Neural cell (in vitro differentiated cells): ENCODE data around the gene MOV10L1. TPM values are rescaled to one million over a fixed set of nuclear protein-coding genes. Genes with fewer than 3 reads are reported as not detected.

Experiments
- H2AFZ ChIP-seq: fragments of 200-600, 300-800 bp; sonication (generic), shearing (Covaris generic); 2 replicates; pipeline ENCODE4 v1.6.0; 2014; ENCODE audit warnings: low read depth, mild to moderate bottlenecking, antibody characterized with exemption, low read length, moderate library complexity
- H3F3A ChIP-seq: fragments of 200-600 bp; shearing (Covaris generic); 2 replicates; pipeline ENCODE4 v1.6.1; 2016; ENCODE audit warnings: mild to moderate bottlenecking, moderate library complexity, mixed read lengths, antibody characterized with exemption, low read length; ENCODE audit not compliant: insufficient read depth, poor library complexity, severe bottlenecking
- H3K27ac ChIP-seq: fragments of 200-600, 300-800 bp; sonication (generic), shearing (Covaris generic); 2 replicates; pipeline ENCODE4 v1.5.1; 2014; ENCODE audit warnings: mild to moderate bottlenecking, low read length, moderate library complexity
- H3K27me3 ChIP-seq: fragments of 300-800, 200-600 bp; sonication (generic), shearing (Covaris generic); 2 replicates; pipeline ENCODE4 v1.6.0; 2014; ENCODE audit warnings: mild to moderate bottlenecking, low read depth, low read length, moderate library complexity; ENCODE audit not compliant: insufficient read depth
- H3K36me3 ChIP-seq: fragments of 300-800, 200-600 bp; sonication (generic), shearing (Covaris generic); 2 replicates; pipeline ENCODE4 v1.5.1; 2014; ENCODE audit warnings: mild to moderate bottlenecking, antibody characterized with exemption, low read length, moderate library complexity; ENCODE audit not compliant: insufficient read depth
- H3K4me2 ChIP-seq: fragments of 300-800, 200-600 bp; sonication (generic), shearing (Covaris generic); 2 replicates; pipeline ENCODE4 v1.6.0; 2014; ENCODE audit warnings: mild to moderate bottlenecking, low read length
- H3K4me3 ChIP-seq: fragments of 300-800, 200-600 bp; sonication (generic), shearing (Covaris generic); 2 replicates; pipeline ENCODE4 v1.5.1; 2014; ENCODE audit warnings: mild to moderate bottlenecking, low read length, moderate library complexity
- H3K79me2 ChIP-seq: fragments of 200-600 bp; shearing (Covaris generic); replicated peaks from 2 replicates; pipeline ENCODE4 v1.6.0; 2014; ENCODE audit warnings: mild to moderate bottlenecking, low read length, moderate library complexity; ENCODE audit not compliant: insufficient read depth
- H3K9ac ChIP-seq: fragments of 300-800, 200-600 bp; sonication (generic), shearing (Covaris generic); 2 replicates; pipeline ENCODE4 v1.6.1; 2016; ENCODE audit warnings: mild to moderate bottlenecking, low read length, mixed read lengths
- H3K9me2 ChIP-seq: fragments of 200-600 bp; shearing (Covaris generic); 2 replicates; pipeline ENCODE4 v1.6.1; 2016; ENCODE audit warnings: mild to moderate bottlenecking, low read length, mixed read lengths; ENCODE audit not compliant: insufficient read depth
- H3K9me3 ChIP-seq: fragments of 200-600, 300-800 bp; sonication (generic), shearing (Covaris generic); 2 replicates; pipeline ENCODE4 v1.6.1; 2016; ENCODE audit warnings: mild to moderate bottlenecking, mixed run types, low read length, moderate library complexity, mixed read lengths
- H4K20me1 ChIP-seq: fragments of 200-600 bp; shearing (Covaris generic); 2 replicates; pipeline ENCODE4 v1.6.1; 2016; ENCODE audit warnings: mild to moderate bottlenecking, mixed run types; ENCODE audit not compliant: insufficient read depth
- EP300 ChIP-seq: fragments of 450-650 bp; conservative IDR thresholded peaks from 2 replicates; pipeline ENCODE4 v1.6.1; 2014; ENCODE audit warnings: antibody characterized with exemption, mild to moderate bottlenecking, moderate library complexity; ENCODE audit not compliant: poor library complexity, severe bottlenecking
- EZH2 ChIP-seq: fragments of 200-600, 300-800 bp; shearing (Covaris generic), sonication (generic); IDR thresholded peaks from 2 replicates; pipeline ENCODE4 v1.6.1; 2014; ENCODE audit warnings: antibody characterized with exemption, low read length, borderline replicate concordance, mild to moderate bottlenecking; ENCODE audit not compliant: insufficient read depth, poor library complexity, severe bottlenecking
- MXI1 ChIP-seq: fragments of 450-650 bp; conservative IDR thresholded peaks from 2 replicates; pipeline ENCODE4 v1.6.1; 2014; ENCODE audit warnings: antibody characterized with exemption, mild to moderate bottlenecking; ENCODE audit not compliant: poor library complexity, severe bottlenecking
- POLR2AphosphoS5 ChIP-seq: IDR thresholded peaks from 2 replicates; pipeline ENCODE4 v1.6.1; 2012
- RAD21 ChIP-seq: fragments of 450-650 bp; conservative IDR thresholded peaks from 2 replicates; pipeline ENCODE4 v1.6.1; 2014; ENCODE audit warnings: antibody characterized with exemption, mild to moderate bottlenecking, moderate library complexity
- SMC3 ChIP-seq: fragments of 450-650 bp; conservative IDR thresholded peaks from 2 replicates; pipeline ENCODE4 v1.6.1; 2014; ENCODE audit warnings: antibody characterized with exemption, mild to moderate bottlenecking, moderate library complexity; ENCODE audit not compliant: poor library complexity
- TAF1 ChIP-seq: IDR thresholded peaks from 2 replicates; pipeline ENCODE4 v1.6.1; 2012; ENCODE audit warnings: low read depth
- polyA plus RNA-seq: library from polyadenylated mRNA; depleted of rRNA; stranded (reverse); fragments of >200 nt; gene quantifications from 2 replicates; pipeline ENCODE4 v1.2.3, GENCODE V29; 2014
- TF ChIP-seq, protein P1 (sequence below): fragments of 450-650 bp; IDR thresholded peaks from 2 replicates; pipeline ENCODE4 v1.5.1; 2014; ENCODE audit warnings: antibody characterized with exemption, mild to moderate bottlenecking, moderate library complexity; ENCODE audit not compliant: poor library complexity, severe bottlenecking
- TF ChIP-seq, protein P2 (sequence below): IDR thresholded peaks from 2 replicates; pipeline ENCODE4 v1.6.1; 2012; ENCODE audit warnings: borderline replicate concordance

The MOV10L1 gene
- polyA plus RNA-seq, 1 donor from 2014 or later = not detected

DNA sequence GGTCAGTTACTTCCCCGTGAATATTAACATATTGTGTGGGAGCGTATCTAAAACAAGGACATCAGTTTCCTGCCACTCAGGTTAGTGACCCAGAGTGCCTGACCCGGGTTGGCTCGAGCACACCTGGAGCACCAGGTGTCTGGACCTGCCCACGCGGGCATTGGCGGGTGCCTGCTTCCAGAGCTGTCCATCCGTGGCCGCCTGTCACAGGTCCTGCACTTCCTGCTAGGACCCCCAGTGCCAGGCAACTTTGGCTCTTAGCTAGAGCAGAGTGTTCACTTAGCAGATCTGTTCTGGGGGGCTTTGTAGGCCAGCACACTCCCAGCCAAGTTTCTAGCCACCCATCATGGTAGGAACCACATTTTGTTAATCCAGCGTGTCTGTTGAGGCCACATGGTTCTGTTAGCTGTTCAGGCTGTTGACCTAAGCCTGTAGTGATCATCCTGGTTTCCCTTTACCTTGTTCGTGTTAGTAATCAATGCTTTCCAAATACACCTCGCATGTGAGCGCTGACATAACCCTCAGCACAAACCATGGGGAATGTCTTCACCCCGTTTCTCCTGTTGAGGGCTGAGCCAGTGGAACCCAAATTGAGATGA, 29.5 kb downstream of the MOV10L1 start:
- no peaks in the 10 kb centered on the region for H3K36me3 ChIP-seq
- H3K27me3 ChIP-seq = no peaks in the 10 kb centered on the region
- no peak overlapping the region for H3K9ac ChIP-seq
- no peak overlapping the region for H3K4me3 ChIP-seq
- no peaks in the 10 kb centered on the region for H4K20me1 ChIP-seq
- no peak overlapping the region for H2AFZ ChIP-seq
- H3K27ac ChIP-seq = no peak overlapping the region
- no peak overlapping the region for H3K4me2 ChIP-seq
- no peaks in the 10 kb centered on the region for H3F3A ChIP-seq
- TF ChIP-seq, protein P1, sequence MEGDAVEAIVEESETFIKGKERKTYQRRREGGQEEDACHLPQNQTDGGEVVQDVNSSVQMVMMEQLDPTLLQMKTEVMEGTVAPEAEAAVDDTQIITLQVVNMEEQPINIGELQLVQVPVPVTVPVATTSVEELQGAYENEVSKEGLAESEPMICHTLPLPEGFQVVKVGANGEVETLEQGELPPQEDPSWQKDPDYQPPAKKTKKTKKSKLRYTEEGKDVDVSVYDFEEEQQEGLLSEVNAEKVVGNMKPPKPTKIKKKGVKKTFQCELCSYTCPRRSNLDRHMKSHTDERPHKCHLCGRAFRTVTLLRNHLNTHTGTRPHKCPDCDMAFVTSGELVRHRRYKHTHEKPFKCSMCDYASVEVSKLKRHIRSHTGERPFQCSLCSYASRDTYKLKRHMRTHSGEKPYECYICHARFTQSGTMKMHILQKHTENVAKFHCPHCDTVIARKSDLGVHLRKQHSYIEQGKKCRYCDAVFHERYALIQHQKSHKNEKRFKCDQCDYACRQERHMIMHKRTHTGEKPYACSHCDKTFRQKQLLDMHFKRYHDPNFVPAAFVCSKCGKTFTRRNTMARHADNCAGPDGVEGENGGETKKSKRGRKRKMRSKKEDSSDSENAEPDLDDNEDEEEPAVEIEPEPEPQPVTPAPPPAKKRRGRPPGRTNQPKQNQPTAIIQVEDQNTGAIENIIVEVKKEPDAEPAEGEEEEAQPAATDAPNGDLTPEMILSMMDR = no peak
- TF ChIP-seq EZH2 (no peak), SMC3 (no peak), TAF1 (no peak), EP300 (no peak), RAD21 (no peak), POLR2AphosphoS5 (no peak), MXI1 (no peak)
- TF ChIP-seq, protein P2, sequence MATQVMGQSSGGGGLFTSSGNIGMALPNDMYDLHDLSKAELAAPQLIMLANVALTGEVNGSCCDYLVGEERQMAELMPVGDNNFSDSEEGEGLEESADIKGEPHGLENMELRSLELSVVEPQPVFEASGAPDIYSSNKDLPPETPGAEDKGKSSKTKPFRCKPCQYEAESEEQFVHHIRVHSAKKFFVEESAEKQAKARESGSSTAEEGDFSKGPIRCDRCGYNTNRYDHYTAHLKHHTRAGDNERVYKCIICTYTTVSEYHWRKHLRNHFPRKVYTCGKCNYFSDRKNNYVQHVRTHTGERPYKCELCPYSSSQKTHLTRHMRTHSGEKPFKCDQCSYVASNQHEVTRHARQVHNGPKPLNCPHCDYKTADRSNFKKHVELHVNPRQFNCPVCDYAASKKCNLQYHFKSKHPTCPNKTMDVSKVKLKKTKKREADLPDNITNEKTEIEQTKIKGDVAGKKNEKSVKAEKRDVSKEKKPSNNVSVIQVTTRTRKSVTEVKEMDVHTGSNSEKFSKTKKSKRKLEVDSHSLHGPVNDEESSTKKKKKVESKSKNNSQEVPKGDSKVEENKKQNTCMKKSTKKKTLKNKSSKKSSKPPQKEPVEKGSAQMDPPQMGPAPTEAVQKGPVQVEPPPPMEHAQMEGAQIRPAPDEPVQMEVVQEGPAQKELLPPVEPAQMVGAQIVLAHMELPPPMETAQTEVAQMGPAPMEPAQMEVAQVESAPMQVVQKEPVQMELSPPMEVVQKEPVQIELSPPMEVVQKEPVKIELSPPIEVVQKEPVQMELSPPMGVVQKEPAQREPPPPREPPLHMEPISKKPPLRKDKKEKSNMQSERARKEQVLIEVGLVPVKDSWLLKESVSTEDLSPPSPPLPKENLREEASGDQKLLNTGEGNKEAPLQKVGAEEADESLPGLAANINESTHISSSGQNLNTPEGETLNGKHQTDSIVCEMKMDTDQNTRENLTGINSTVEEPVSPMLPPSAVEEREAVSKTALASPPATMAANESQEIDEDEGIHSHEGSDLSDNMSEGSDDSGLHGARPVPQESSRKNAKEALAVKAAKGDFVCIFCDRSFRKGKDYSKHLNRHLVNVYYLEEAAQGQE = no peak
- H3K79me2 ChIP-seq = no peaks in the 10 kb centered on the region
- H3K9me2 ChIP-seq = no peaks in the 10 kb centered on the region
- peaks cover 5% of the 10 kb centered on the region for H3K9me3 ChIP-seq

DNA sequence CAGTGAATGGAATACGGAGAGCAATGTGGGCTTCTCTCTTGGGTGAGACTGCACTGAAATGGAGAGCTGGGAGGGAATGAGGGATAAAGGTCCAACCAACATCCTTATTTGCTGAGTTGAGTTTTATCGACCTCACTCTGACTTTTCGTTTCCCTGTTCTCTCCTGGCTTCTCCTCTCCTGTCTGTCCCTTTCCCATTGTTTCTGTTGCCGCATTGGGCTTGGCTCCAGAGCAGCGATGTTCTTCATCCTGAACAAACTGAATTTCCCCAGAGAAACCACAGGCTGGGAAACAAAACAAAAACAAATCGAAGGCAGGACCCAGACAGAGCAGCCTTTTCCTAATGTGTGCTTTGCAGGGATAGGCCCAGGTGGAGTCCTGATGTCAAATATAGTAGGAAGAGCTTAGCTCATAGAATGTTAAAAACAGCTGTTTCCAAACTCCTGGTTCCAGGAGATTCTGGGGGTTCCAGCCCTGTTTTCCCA, 30.0 kb downstream of the MOV10L1 start:
- H3F3A ChIP-seq = no peaks in the 10 kb centered on the region
- H3K27me3 ChIP-seq = no peaks in the 10 kb centered on the region
- H3K4me2 ChIP-seq = no peak overlapping the region
- no peaks in the 10 kb centered on the region for H3K79me2 ChIP-seq
- no peaks in the 10 kb centered on the region for H4K20me1 ChIP-seq
- H2AFZ ChIP-seq = no peak overlapping the region
- no peak overlapping the region for H3K27ac ChIP-seq
- no peaks in the 10 kb centered on the region for H3K36me3 ChIP-seq
- no peak overlapping the region for H3K4me3 ChIP-seq
- no peak overlapping the region for H3K9ac ChIP-seq
- H3K9me3 ChIP-seq = peaks cover 7% of the 10 kb centered on the region
- TF ChIP-seq RAD21 (no peak), MXI1 (no peak), EZH2 (no peak), TAF1 (no peak), EP300 (no peak), POLR2AphosphoS5 (no peak), SMC3 (no peak)
- TF ChIP-seq, protein P2 = no peak
- TF ChIP-seq, protein P1 = no peak
- H3K9me2 ChIP-seq = no peaks in the 10 kb centered on the region
